Measurements from ENCODE around the gene FNDC7.
A peak's percentile ranks its signal among the peaks of the same experiment; 100 is the strongest.
"Not testable (repeated sequence)": the region's sequence is repeated elsewhere in the genome, so short reads cannot be mapped to it uniquely, and the experiment has no call there.

Gene FNDC7

GRCh38 chr1:108745980-108746381 lies 33.3 kb downstream of the FNDC7 start:
- no peak for DNase-seq

DNA sequence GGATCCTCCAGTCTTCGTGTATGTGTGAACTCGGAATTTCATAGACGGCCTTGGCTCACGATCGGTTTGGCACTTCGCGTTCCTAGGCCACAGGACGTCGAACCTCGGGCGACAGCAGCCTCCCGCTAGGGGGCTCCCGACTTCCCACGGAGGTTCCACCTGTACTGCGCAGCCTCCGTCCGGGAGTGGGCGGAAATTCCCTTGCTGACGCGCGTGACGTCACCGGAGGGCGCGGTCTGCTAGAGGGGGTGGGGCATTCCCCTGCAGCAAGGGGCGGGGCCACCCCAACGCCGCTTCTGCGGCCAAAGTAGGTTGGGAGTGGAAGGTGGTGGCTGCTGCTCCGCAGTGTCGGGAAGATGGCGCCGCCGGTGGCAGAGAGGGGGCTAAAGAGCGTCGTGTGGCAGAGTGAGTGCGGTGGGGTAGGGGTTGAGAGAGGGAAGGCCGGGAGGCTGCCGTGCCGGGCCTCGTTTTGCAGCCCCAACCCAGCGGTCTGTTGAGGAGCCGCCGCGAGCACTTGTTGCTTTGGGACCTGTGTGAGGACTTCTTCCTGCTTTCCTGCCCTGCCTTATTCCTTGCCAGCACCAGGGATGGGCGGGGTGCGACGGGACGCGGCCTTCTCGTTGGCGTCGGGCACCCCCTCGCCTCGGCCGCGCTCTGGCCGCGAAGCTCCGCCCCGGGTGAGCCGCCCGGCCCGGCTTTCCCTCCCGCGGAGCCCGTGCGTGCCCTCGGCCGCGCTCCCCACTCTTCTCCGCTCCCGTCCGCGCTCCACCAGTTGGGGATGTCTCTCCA lies 33.9 kb downstream of the FNDC7 start, which contains the start of gene STXBP3:
Gene STXBP3 (plus strand): TSS at position 293 of the 789 bp plus-strand sequence. CDS start 64 bp downstream, at position 357.
- DNase-seq = peak; percentile 96 to 98

- peak; percentile 61 to 62 for DNase-seq
Observed at GRCh38 chr1:108747171-108747850, 34.6 kb downstream of the FNDC7 start.

- no peak for DNase-seq
Observed at GRCh38 chr1:108747898-108748297, 35.2 kb downstream of the FNDC7 start.

DNA sequence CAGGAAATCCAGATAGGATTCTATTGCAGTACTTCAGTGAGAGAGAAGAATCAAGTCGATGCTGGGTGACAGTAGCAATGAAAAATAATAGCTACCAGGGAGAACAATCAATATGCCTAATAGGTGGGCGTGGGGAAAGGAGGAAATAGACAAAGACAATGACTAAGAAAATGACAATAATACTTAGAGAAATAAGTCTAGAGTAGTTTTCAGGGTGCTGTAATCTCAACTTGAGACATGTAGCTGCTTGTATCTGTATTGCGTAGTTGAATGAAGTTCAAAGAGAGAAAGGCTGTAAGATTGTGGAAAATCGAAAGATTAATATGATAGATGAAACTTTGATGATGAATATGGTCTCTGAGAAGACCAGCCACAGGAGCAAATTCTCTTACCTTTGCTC lies 36.4 kb downstream of the FNDC7 start:
- DNase-seq = no peak

- no peak for DNase-seq
Observed at GRCh38 chr1:108750476-108751181, 37.9 kb downstream of the FNDC7 start.

GRCh38 chr1:108753363-108753762 lies 40.7 kb downstream of the FNDC7 start:
- DNase-seq = no peak

DNA sequence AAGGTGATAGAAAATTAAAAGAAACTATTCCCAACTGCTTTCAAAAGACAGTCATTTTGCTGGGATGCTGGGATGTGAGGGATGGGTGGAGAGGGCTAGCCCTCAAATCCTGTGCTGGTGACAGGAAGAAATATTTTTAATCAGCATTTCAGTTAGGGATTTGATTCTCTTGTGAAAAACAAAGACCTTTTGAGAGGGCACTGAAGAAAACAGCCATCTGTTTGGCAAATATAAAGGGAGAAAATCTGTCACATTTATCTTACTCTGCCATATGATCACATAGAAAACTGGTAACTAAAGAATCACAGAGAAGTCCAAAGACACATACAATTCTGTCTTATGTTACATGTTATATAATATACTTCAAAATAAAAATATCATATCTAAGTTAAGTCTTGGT lies 46.1 kb downstream of the FNDC7 start:
- peak in 1 of 2 donors; percentile 38 for DNase-seq

GRCh38 chr1:108767115-108767514 lies 54.4 kb downstream of the FNDC7 start:
- no peak for DNase-seq

DNA sequence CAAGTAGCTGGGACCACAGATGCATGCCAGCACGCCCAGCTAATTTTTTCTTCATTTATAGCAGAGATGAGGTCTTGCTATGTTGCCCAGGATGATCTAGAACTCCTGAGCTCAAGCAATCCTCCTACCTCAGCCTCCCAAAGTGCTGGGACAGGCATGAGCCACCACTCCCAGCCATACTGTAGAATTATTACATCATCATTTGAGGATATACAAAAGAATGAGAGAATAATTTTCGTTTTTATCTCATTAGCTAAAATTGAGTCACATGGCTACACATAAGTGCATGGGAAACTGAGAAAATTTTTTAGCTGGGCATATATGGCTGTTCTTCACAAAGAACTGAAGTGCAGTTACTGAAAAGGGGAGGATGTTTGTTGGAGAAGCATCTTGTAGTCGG lies 55.0 kb downstream of the FNDC7 start:
- DNase-seq = no peak

DNA sequence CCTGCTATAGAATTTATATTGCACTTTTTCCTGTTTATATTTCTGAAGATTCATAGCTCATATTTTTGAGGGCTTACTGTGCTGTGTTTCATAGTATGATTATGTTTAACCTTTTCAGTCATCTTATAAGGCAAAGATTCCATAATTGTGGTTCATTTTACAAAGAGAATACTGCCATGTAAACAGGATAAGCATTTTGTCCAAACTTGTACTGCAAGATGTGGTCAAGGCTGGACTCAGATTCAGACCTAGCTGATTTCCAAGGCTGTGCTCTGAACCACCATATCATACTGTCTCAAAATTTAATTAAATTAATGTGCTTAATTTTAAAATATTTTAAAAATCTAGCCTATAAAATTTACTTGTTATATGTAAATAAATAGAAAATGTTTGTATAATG lies 65.1 kb downstream of the FNDC7 start:
- no peak for DNase-seq

GRCh38 chr1:108779455-108779854 lies 66.7 kb downstream of the FNDC7 start:
- DNase-seq = no peak

GRCh38 chr1:108780937-108781574 lies 68.3 kb downstream of the FNDC7 start:
- no peak for DNase-seq

- DNase-seq = not testable (repeated sequence)
Observed at GRCh38 chr1:108781575-108781944, 68.9 kb downstream of the FNDC7 start.

DNA sequence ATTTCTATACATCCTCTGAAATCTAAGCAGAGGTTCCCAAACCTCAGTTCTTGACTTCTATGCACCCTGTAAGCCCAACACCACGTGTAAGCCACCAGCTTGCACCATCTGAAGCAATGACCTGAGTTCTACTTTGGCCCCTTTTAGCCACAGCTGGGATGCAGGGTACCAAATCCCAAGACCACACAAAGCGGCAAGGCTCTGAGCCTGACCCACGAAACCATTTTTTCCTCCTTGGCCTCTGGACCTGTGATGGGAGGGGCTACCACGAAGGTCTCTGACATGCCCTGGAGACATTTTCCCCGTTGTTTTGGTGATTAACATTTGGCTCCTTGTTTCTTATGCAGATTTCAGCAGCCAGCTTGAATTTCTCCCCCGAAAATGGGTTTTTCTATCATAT lies 72.6 kb downstream of the FNDC7 start:
- DNase-seq = no peak

DNA sequence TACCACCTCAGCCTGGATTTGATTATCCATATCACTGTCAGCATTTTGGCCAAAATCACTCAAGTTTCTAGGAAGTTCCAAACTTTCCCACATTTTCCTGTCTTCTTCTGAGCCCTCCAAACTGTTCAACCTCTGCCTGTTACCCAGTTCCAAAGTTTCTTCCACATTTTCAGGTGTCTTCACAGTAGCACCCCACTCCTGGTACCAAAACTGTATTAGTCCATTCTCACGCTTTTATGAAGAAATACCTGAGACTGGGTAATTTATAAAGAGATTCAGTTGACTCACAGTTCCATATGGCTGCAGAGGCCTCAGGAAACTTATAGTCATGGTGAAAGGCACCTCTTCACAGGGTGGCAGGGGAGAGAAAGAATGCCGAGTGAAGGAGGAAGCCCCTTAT lies 73.2 kb downstream of the FNDC7 start:
- no peak for DNase-seq

- no peak for DNase-seq
Observed at GRCh38 chr1:108791790-108792189, 79.1 kb downstream of the FNDC7 start.
